Glomerular visceral epithelial cell (primary cell): ENCODE data around the gene MIB1.
A peak's percentile ranks its signal among the peaks of the same experiment; 100 is the strongest.

Experiments used
- DNase-seq: peaks from one replicate; pipeline ENCODE4 v3.0.0-alpha.2; 2016; ENCODE audit errors: extremely low spot score

Gene MIB1

GRCh38 chr18:21815101-21815500 lies 74.5 kb downstream of the MIB1 start:
- DNase-seq: no peak

GRCh38 chr18:21820033-21820810 lies 79.6 kb downstream of the MIB1 start:
- peak; percentile 27 for DNase-seq

DNA sequence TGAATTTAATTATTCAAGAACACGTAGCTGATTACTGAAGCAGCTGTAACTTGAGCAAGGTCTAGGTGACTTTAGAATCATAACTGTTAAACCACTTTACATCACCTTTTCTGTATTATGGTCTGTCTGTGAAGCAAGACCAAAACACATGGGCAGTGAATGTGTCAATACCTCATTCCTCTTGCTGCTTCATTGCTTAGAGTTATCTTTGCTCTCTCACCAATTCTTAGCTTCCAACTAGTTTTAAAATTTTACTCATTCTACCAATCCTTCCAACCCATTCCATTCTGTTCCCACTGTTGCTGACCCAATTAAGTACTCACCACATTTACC lies 80.2 kb downstream of the MIB1 start:
- DNase-seq: no peak

- no peak for DNase-seq
Observed at GRCh38 chr18:21823848-21824247, 83.3 kb downstream of the MIB1 start.

DNA sequence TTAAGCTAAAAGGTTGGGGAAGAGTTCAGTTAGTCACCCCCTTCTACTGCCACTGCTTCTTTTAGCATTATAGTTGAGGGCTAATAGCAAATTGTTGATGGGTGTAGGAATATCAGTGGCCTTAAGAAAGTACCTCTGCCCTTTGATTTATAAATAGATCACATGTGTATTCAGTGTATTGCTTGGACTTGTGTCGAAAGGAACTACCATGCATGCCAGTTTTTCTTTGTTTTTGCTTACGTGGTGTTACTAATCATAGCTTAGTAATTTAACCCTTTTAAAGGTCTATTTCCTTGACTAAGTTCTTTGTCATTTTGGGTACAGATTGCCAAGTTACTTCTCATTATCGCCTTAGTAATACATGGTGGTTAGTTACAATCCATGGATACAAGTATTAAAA lies 85.6 kb downstream of the MIB1 start:
- no peak for DNase-seq

DNA sequence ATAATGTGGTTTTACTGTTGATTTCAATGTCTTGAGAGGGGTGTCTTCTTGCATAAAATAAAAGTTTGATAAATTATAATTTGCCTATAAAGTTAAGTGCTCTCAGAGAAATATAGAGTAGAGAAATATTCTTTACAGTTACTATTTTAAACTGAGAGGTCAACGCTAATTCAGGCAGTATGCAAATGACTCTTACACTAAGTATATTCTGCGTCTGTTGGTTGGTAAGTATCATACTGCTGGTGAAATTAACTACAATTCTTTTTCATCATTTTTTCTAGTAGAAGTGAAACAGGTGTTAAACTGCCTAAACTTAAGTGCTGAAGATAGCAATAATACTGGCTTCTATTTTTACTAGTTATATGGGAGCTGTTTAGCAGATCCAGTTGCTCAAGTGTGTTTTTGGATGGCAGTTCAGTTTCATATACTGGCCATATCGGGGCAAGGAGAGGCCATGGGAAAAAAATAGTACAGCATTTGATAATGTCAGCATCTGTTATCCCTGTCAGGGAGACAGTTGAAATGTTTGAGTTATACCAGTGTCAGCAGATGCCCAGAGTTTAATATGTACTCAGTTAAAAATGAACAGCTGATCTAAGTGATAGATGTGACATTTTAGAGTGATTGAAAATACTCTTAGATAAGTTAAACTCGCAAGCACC lies 86.2 kb downstream of the MIB1 start:
- DNase-seq: no peak

DNA sequence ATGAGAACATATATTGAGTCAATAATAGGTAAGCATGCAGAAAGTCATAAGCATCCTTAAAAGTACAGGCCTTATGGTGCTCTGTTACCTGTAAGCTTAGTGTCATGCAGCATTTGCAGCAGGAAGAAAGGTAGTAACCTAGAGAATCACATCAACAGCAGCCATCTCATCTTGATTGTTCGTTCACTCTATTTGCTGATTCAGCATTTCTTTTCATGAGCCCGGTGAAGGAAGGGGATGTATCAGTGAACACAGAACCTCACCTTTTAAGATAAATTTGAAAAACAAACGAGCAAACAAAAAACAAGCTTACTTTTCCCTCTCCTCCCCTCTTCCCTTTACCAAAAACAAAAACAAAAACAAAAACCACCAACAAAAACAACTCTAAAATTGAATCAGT lies 89.9 kb downstream of the MIB1 start:
- no peak for DNase-seq

DNA sequence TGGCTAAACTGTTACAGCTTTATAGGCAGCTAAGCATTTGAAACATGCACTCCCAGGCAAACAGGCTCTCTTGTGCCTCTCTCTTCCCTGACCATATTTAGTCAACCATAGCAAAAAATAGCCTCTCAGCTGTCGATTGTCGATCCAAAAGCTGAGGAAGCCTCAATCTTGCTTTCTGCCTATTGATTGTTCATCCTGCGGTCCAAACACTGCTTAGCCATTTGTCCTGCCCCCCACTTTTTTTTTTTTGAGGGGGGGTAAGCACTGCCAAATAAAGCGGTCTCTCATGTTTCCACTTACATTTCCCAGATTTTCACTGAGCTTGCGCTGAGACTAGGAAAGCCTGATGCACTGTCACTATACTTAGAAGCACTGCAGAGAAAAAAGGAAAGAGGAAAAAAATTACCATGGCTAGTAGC lies 90.8 kb downstream of the MIB1 start:
- no peak for DNase-seq

- DNase-seq: no peak
Observed at GRCh38 chr18:21833604-21834298, 93.2 kb downstream of the MIB1 start.

- DNase-seq: no peak
Observed at GRCh38 chr18:21834299-21834660, 93.7 kb downstream of the MIB1 start.

DNA sequence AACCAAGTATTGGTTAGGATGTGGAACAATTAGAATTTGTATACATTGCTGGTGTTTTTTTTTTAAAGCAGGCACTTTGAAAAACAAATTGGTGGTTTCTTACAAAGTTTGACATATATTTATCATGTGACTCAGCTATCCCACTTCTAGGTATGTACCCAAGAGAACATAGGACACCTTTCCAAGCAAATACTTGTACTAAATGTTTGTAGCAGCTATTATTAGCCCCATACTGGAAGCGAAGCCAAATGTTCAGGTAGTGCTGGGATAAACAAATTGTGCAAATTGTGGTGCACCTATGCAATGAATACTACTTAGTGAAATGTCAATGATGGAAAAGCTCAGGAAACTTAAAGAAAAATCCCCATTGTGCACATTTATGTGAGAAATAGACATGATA lies 101.0 kb downstream of the MIB1 start:
- no peak for DNase-seq

DNA sequence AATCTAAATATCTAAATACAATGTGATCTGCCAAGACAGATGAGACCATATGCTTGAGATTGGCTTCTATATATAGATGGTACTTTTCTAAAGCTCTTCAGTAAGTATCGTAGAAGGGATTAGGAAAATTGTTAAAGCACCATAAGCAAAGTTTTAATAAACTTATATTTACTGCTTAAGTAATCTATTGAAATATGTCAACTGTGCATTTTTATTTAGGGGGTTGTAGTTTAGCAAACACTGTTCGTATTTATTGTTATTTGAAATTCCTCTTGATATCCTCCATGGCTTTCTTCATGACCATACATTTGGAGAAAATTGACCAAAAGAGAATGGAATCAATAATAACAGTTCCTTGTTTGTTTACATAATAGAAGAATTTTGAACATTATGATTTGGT lies 102.7 kb downstream of the MIB1 start:
- DNase-seq: no peak

DNA sequence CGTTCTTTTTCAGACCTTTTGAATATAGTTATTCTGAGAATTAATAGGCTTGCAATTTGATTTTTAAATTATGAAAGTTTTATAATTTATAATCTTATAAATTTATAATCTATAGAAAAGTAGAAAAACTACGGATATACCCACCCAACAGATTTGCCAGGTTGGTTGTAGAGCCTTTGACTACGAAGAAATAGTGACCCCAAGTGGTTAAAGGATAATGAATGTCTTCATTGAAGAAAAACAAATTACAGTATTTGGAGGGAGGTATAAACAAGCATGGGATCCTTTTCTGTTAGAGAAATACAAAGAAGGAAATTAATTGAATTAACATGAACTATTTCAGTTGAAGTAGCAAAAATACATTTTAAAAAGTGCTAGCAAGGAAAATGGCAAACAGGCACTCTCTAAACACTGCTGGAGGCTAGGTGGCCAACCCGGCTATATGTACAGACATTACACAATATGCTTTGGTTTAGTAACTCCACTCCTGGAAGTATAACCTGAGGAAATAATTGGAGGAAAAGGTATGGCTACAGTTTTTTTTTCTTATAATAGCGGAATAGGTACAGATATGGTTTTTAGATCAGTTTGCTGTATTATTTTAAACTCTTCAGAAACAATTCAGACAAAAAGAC lies 110.9 kb downstream of the MIB1 start:
- DNase-seq: no peak

- DNase-seq: no peak
Observed at GRCh38 chr18:21853016-21853415, 112.4 kb downstream of the MIB1 start.

DNA sequence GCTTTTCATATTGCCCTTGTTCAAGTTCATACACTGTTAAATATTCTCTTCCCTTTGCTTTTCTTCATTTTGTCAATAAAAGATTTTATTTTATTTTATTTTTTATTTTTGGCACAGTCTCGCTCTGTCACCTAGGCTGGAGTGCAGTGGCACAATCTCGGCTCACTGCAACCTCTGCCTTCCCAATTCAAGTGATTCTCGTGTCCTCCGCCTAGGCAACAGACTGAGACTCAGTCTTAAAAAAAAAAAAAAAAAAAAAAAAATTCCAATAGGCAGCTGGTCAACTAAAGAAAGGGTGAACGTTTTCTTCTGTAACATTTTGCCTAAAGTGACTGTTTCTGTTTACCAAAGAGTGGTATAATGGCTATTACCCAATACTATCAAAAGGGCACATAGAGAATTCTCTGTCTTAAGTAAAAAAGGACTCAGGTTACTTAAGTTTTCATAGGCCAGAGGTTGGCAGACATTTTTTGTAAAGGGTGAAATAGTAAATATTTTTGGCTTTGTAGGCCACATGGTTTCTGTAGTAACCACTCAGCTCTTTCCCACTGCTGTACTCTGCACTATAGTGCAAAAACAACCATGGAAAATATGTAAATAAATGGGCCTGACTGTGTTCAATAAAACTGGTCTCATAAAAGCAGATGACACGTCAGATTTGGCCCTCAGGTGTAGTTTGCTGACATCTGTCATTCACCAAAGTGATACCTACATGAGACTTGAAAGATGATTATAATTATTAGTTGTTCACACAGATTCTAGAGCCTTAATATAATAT lies 113.4 kb downstream of the MIB1 start:
- no peak for DNase-seq

DNA sequence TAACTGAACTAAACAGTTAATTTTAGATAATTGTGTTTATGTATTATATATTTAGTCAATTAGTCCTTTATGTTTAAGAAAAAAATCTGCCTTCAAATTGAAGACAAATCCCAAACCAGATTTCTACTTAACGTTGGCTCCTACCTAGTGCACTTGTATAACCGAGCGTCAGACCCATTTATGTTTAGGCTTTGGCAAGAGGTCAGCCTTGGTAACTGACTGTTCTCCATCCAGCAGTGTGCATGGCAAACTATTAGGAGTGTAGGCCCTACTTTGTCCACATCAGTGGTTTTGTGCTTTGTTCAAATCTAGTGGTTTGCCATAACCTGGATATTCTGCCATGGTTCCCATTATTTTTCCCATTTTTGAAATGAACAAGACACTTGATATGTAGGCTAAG lies 114.8 kb downstream of the MIB1 start:
- no peak for DNase-seq

GRCh38 chr18:21857871-21858270 lies 117.3 kb downstream of the MIB1 start:
- no peak for DNase-seq

DNA sequence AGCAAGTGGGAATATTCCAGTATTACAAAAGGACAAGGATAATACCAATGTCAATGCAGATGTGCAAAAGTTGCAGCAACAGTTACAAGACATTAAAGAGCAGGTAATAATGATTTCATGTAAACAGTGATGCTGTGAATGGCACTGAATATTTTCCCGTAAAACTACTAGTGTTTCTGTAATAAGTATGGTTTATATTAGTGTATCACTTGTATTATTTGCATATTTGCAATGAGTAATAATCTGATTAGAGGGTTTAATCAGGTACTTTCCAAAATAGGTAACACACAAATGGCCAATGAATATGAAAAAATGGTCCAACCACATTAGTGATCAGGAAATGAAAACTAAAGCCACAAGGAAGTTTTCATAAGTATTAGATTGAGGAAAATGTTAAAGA lies 118.0 kb downstream of the MIB1 start:
- DNase-seq: no peak

DNA sequence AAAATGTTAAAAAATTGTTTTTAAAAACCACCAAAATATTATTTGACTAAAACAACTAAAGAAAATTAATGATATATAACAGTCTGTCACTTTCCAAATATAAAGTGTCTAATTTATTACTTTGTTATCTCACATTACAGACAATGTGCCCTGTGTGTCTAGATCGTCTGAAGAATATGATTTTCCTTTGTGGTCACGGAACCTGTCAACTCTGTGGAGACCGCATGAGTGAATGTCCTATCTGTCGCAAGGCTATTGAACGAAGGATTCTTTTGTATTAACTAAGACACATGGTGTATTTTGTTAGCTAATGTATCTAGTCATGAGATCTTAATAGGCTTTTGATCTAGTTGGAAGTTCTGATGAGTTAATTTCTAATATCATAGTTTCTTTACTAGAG lies 123.8 kb downstream of the MIB1 start:
- no peak for DNase-seq

DNA sequence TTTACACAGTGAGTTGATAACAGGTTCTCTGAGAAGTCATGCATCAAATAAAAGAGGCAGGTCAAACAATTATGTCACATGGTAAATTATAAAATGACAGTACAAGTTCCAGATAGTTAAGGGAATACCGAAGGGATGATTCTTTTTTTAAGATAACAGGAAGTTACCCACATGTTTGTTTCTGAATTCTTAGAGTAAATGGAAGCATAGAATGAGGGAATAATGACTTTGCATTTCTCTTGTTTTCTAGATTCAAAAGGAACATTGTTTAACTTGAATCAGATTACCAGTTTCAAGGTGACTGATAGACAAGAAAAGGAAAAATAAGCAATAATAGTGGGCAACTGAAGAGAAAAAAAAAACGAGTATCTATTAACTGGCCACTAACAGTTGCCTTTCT lies 124.5 kb downstream of the MIB1 start:
- DNase-seq: no peak

DNA sequence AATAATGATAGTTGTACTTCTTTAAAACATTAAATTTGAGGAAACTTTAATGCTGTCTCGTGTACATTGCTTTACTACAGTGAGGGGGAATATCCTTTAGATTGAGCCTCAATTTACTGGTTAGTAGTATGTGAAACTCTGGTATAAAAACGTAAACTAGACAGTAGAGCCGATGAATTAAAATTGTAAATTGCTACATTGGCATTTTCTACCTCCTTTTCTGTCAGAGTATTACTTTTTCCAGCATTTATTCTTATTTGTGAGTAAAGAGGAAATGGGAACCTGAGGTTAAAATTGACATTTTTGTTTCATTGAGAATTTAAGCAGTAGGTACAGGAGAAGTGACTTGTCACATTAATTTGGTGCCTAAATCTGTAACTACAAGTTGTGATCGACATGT lies 128.2 kb downstream of the MIB1 start:
- no peak for DNase-seq

- no peak for DNase-seq
Observed at GRCh38 chr18:21889570-21889969, 149.0 kb downstream of the MIB1 start.
